ENCODE data around the gene GARNL3.

The GARNL3 gene

GRCh38 chr9:127426756-127427155, 162.2 kb downstream of the GARNL3 start:
- in situ Hi-C loops (cut with MboI; ENCODE audit: low sequenced_read_pairs): no loop called here

- in situ Hi-C loops (cut with MboI; ENCODE audit: low sequenced_read_pairs): no loop called here
These were observed 163.8 kb downstream of the GARNL3 start for GRCh38 chr9:127428348-127428747.

GRCh38 chr9:127430415-127430814, 165.8 kb downstream of the GARNL3 start:
- in situ Hi-C loops (cut with MboI; ENCODE audit: low sequenced_read_pairs): no loop called here

- in situ Hi-C loops (cut with MboI; ENCODE audit: low sequenced_read_pairs): no loop called here
These were observed 173.1 kb downstream of the GARNL3 start for GRCh38 chr9:127437497-127438264.

GRCh38 chr9:127438394-127438793, 173.8 kb downstream of the GARNL3 start:
- in situ Hi-C loops (cut with MboI; ENCODE audit: low sequenced_read_pairs): no loop called here
